GM18519 (cell line): ENCODE data around the gene SCN8A.

ENCODE experiments used
- ATAC-seq: cut with Tn5 transposase; IDR thresholded peaks from one replicate; pipeline ENCODE4 v1.9.1; 2021; ENCODE audit warnings: mild to moderate bottlenecking, moderate library complexity; ENCODE audit not compliant: unreplicated experiment, low FRiP score

SCN8A gene

DNA sequence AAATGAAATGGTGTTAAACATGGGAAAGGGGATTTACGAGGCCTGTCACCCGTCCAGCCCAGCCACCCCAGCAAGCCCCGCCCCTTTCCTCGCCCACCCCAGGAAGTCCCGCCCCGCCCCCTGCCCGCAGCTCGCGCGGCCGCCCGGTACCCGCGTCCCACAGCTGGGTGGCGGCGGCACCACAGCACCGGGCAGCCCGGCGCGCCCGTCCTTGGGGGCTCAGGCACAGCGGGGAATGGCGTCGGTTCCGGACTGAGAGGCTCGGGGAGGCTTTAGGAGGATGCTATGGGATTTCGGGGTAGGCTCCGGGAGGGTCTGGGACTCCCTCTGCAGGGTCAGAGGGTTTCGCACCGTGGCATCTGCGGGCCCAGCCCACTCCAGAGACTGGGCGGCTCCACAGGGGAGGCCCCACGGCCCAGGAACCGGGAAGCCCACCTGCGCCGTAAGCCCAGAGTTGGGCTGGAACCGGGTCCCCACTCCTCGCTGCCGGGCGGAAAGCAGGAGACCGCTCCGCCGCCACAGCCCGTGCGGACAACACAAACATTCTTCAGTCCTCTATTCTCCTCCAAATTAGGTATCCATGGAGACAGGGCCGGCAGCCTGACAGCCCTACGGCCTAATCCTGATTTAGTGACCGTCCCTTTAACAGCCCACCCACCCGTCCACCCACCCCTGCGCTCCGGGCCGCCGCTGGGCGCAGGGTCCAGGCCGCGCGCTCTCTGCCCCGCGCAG, 256.0 kb downstream of the SCN8A start:
- ATAC-seq, result no peak

DNA sequence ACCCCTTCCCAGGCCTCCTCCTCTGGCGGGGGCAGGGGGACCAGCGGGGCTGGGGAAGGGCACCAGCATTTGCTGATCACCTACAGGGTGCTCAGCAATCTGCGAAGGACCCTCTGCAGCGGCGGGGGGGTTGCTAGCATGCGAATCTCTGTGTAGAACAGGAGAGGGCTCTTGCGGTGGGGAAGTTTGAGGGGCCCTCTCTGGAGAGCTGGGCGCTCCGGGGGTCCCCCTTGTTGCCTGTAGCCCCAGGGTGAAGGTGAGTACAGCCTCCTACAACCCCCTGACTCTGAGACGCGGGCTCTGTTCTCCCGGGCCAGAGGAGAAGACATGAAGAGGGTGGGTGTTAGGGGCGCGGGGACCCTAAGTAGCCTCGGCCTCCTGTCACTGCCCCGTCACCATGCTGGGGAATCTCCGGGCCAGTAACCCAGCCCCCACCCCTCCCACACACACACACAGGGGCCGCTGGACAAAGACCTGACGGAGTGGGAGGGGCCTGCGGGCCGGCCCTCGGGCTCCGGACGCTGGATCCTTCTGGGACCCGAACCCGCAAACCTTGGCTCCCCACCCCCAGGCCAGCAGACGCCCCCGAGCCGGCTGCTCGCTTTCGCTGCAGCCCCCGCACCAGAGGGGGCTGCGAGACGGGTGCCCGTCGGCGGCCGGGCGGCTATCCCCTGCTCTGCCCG, 256.8 kb downstream of the SCN8A start:
- ATAC-seq, result no peak

DNA sequence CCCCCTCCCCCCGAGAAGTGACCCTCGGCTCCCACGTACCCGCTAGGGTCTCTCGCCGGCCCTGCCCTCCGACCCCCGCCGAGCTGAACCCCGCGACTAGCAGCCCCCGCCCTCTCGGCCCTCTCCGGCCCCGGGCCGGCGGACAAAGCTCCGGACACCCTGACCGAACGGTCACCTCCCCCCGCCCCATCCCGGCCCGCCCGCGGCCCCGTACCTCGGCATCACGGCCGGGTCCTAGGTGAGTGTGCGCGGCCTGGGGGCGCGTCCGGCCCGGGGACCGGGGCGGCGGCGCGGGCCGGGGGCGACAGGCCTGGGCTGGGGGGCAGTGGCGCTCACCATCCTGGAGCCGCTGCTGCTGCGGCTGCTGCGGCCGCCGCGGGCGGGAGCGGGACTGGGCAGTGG, 257.3 kb downstream of the SCN8A start, which contains the start of gene FIGNL2:
Gene FIGNL2 (minus strand): TSS at position 393 of the 402 bp plus-strand sequence. CDS start 26,305 bp downstream, outside the sequence.
- ATAC-seq, result no peak

- ATAC-seq, result no peak
Measured at GRCh38 chr12:51848841-51849735, 258.1 kb downstream of the SCN8A start.

DNA sequence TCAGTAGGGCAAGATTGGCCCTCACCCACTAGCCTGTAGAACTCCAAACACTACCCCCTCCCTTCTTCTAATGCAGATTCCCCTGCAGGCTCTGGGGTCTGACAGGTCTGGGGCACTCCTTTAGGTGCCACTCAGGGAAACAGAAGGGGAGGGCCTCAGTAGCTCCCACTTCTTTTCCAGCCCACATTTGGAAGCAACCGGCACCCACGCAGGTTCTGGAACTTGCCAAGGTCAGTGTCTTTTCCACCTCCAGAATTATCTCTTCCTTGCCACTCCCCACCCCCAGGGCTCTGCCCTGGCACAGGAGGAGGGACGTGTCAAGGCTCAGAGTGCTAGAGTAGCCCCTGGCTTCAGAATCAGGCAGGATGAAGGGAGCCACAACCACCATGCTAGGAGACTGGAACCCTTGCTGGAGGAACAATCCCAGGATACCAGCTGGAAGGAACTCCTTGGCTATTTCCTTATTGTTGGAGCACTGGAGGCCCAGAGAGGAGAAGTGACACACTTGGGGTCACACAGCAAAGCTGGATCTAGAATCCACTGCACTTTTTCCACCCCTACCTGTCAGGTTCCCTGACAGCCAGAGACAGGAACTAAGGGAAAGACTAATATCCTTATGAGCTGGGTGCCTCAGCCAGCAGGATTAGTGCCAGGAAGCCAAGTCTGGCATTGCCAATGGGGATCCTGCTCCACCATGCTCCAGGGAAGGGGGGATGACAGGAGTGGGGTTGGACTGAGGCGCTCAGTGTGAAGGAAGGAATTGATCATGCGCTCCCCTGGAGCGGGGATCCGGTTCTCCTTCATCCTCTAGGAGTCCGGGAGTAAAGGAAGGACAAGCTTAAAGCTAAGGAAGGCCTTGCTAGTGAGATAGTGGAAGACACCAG, 259.3 kb downstream of the SCN8A start:
- ATAC-seq, result no peak

- no peak for ATAC-seq
Measured at GRCh38 chr12:51850965-51851299, 259.9 kb downstream of the SCN8A start.

DNA sequence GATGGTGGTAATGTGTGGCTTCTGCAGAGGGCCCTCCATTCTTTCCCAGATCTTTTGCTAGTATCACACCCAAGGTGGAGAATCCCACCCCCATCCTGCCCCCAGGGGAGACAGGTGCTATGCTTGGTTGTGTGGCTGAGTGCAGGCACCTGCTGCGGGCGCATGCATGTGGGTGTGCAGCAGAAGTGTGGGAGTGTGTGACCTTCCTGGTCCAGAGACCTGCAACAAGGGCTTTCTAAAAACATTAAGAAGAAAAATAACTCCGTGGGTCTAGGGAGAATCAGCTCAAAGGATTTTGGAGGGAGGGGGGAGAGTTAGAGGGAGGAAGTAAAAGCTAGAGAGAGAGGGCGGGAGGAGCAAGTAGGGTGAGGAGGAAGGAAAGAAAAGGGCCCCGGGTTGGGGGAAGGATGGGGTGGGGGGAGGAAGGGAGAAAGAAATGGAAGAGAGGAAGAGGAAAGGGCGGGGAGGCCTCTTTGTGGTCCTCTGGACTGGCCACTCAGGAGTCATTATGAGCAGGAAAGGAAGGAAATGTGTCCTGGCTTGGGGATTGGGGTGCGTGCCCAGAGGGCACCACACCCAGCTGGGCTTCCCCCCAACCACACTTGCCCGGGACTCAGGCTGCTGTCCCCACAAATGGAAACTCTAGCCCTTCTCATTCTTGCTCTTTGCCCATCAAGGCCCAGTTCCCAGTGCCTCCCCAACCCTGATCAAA, 260.5 kb downstream of the SCN8A start:
- ATAC-seq, result no peak

DNA sequence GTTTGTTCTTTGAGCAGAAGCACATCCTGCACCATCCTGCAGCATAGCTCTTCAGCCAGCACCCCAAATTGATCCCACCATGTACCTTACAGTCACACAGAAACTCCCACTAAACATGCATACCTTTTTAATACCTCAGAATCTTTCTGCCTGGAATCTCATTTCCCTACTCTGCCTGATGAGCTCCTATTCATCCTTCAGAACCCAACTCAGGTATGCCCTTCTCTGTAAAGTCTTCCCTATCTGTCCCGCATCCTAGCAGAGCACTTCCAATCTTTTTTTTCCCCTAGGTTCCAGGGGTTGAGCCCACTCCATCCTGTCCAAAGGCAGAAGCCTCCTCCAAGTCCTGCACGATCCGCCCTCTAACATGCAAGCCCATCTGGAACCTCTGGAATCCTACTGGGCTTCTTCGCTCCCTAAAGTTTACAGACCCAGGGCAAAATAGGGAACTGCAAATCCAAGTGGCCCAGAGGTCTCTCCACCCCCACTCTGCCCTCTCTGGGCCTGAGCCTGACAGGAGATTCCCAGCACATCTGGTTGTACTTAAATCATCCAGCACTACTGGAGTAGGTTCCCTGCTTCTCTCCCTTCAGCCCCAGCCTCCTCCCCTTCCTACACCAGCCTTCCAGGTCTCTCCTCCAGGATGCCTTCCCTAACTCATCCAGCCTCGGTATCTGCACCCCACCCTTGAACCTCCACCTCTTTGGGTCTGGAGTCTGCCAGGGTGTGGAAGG, 261.5 kb downstream of the SCN8A start:
- ATAC-seq, result no peak

- no peak for ATAC-seq
Measured at GRCh38 chr12:51855586-51856428, 264.8 kb downstream of the SCN8A start.

- no peak for ATAC-seq
Measured at GRCh38 chr12:51860986-51861385, 270.0 kb downstream of the SCN8A start.
